SK-N-SH treated with all-trans-retinoic acid at 6 μM for 48 hours (cell line): Measurements from ENCODE around the gene SYK.

Experiments used
- ATAC-seq: fragments of 200-7000 bp; cut with Tn5 transposase; 3 replicates; pipeline ENCODE4 v1.9.1; 2020; ENCODE audit warnings: mild to moderate bottlenecking, moderate library complexity
- ARNTL ChIP-seq: fragments of 450-650 bp; formaldehyde crosslinking; IDR thresholded peaks from 2 replicates; pipeline ENCODE4 v1.5.0; 2020; ENCODE audit warnings: low read depth, mild to moderate bottlenecking, moderate library complexity, borderline replicate concordance
- BACH2 ChIP-seq: fragments of 250-450 bp; sonication (Bioruptor Pico); IDR thresholded peaks from 2 replicates; pipeline ENCODE4 v1.9.0; 2021; ENCODE audit warnings: mild to moderate bottlenecking, borderline replicate concordance
- CSDC2 ChIP-seq: fragments of 250-450 bp; sonication (Bioruptor Pico); IDR thresholded peaks from 2 replicates; pipeline ENCODE4 v1.5.0; 2020; ENCODE audit warnings: mild to moderate bottlenecking, moderate library complexity
- ESRRG ChIP-seq: fragments of 250-450 bp; sonication (Bioruptor Pico); IDR thresholded peaks from 2 replicates; pipeline ENCODE4 v1.6.1; 2021; ENCODE audit warnings: mild to moderate bottlenecking
- GLIS3 ChIP-seq: fragments of 250-450 bp; sonication (Bioruptor Pico); IDR thresholded peaks from 2 replicates; pipeline ENCODE4 v1.5.0; 2020; ENCODE audit warnings: mild to moderate bottlenecking, moderate library complexity
- ISL1 ChIP-seq: fragments of 250-450 bp; sonication (Bioruptor Pico); IDR thresholded peaks from 2 replicates; pipeline ENCODE4 v2.1.2; 2022; ENCODE audit warnings: mild to moderate bottlenecking, moderate library complexity
- OSR1 ChIP-seq: fragments of 250-450 bp; sonication (Bioruptor Pico); IDR thresholded peaks from 2 replicates; pipeline ENCODE4 v1.8.0; 2022; ENCODE audit warnings: moderate library complexity, mild to moderate bottlenecking, inconsistent platforms
- PPARA ChIP-seq: fragments of 250-450 bp; sonication (Bioruptor Pico); IDR thresholded peaks from 2 replicates; pipeline ENCODE4 v1.5.0; 2020; ENCODE audit warnings: mild to moderate bottlenecking, borderline replicate concordance
- RARB ChIP-seq: fragments of 250-450 bp; sonication (Bioruptor Pico); IDR thresholded peaks from 2 replicates; pipeline ENCODE4 v1.8.0; 2021; ENCODE audit warnings: mild to moderate bottlenecking, moderate library complexity
- SNAI2 ChIP-seq: fragments of 250-450 bp; sonication (Bioruptor Pico); IDR thresholded peaks from 2 replicates; pipeline ENCODE4 v1.5.0; 2020; ENCODE audit warnings: mild to moderate bottlenecking, moderate library complexity
- TCF4 ChIP-seq: fragments of 250-450 bp; sonication (Bioruptor Pico); IDR thresholded peaks from 2 replicates; pipeline ENCODE4 v1.8.0; 2021; ENCODE audit warnings: mild to moderate bottlenecking, moderate library complexity, borderline replicate concordance
- ZC3H10 ChIP-seq: fragments of 250-450 bp; sonication (Bioruptor Pico); IDR thresholded peaks from 2 replicates; pipeline ENCODE4 v1.5.1; 2021; ENCODE audit warnings: mild to moderate bottlenecking, moderate library complexity
- ZFP3 ChIP-seq: fragments of 250-450 bp; sonication (Bioruptor Pico); IDR thresholded peaks from 2 replicates; pipeline ENCODE4 v1.5.0; 2020; ENCODE audit warnings: mild to moderate bottlenecking, moderate library complexity
- ZNF565 ChIP-seq: fragments of 450-650 bp; formaldehyde crosslinking; conservative IDR thresholded peaks from 2 replicates; pipeline ENCODE4 v1.5.0; 2020; ENCODE audit warnings: low read depth, mild to moderate bottlenecking, moderate library complexity
- ZNF70 ChIP-seq: fragments of 450-650 bp; formaldehyde crosslinking; IDR thresholded peaks from 2 replicates; pipeline ENCODE4 v1.5.0; 2020; ENCODE audit warnings: mild to moderate bottlenecking, moderate library complexity
- ZNF8 ChIP-seq: fragments of 450-650 bp; formaldehyde crosslinking; IDR thresholded peaks from 2 replicates; pipeline ENCODE4 v1.5.0; 2020; ENCODE audit warnings: mild to moderate bottlenecking, moderate library complexity
- TF ChIP-seq, protein P1 (sequence below): fragments of 250-450 bp; sonication (Bioruptor Pico); IDR thresholded peaks from 2 replicates; pipeline ENCODE4 v1.8.0; 2021; ENCODE audit warnings: low read depth, mild to moderate bottlenecking, moderate library complexity, borderline replicate concordance
- TF ChIP-seq, protein P2 (sequence below): fragments of 250-450 bp; sonication (Bioruptor Pico); IDR thresholded peaks from 2 replicates; pipeline ENCODE4 v1.5.1; 2020; ENCODE audit warnings: low read depth, mild to moderate bottlenecking, moderate library complexity
- TF ChIP-seq, protein P3 (sequence below): fragments of 250-450 bp; sonication (Bioruptor Pico); IDR thresholded peaks from 2 replicates; pipeline ENCODE4 v1.5.0; 2020; ENCODE audit warnings: mild to moderate bottlenecking, moderate library complexity
- TF ChIP-seq, protein P4 (sequence below): fragments of 250-450 bp; sonication (Bioruptor Pico); IDR thresholded peaks from 2 replicates; pipeline ENCODE4 v1.8.0; 2020; ENCODE audit warnings: mild to moderate bottlenecking, moderate library complexity, borderline replicate concordance
- TF ChIP-seq, protein P5 (sequence below): fragments of 250-450 bp; sonication (Bioruptor Pico); IDR thresholded peaks from 2 replicates; pipeline ENCODE4 v1.5.1; 2021; ENCODE audit warnings: mild to moderate bottlenecking, moderate library complexity

SYK gene

DNA sequence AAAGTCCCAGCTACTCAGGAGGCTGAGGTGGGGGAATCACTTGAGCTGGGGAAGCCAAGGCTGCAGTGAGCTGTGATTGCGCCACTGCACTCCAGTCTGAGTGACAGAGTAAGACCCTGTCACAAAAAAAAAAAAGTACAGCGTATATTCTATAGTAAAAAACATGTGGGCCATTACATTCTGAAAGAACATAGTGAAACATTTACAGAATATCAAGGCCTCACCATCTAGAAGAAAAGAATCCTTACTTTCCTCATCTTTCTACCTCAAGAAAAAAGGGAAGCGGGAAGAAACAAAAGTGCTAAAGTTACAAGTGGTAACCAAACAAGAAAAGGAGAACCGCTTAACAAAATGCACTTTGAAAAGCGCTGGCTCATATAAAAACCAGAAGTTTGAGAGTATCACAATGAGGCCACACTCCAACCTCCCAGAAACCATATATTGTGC lies 5.7 kb upstream of the SYK start (continued):
- TF ChIP-seq ZNF70 (CRISPR knock-in tag) (no peak), ZFP3 (CRISPR knock-in tag) (no peak), PPARA (no peak)

DNA sequence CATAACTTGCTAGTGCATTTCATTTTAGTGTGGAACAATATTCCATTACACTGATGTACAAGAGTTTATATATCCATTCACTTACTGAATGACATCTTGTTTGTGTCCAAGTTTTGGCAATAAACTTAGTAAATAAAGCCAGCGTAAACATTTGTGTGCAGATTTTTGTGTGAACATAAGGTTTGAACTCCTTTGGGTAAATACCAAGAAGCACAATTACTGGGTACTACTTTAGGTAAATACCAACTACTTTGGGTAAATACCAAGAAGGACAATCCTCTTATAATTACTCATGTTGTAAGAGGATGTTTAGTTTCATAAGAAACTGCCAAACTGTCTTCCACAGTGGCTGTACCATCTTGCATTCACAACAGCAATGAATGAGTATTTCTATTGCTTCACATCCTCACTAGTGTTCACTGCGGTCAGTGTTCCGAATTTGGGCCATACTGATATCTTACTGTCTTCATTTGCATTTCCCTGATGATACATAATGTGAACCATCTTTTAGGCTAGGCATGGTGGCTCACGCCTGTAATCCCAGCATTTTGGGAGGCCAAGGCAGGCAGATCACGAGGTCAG lies 2.3 kb upstream of the SYK start:
- ATAC-seq: no peak
- no peak for TF ChIP-seq BACH2 (CRISPR knock-in tag)
- no peak for TF ChIP-seq ZNF8
- TF ChIP-seq ZC3H10 (CRISPR knock-in tag): no peak
- TF ChIP-seq, protein P1, sequence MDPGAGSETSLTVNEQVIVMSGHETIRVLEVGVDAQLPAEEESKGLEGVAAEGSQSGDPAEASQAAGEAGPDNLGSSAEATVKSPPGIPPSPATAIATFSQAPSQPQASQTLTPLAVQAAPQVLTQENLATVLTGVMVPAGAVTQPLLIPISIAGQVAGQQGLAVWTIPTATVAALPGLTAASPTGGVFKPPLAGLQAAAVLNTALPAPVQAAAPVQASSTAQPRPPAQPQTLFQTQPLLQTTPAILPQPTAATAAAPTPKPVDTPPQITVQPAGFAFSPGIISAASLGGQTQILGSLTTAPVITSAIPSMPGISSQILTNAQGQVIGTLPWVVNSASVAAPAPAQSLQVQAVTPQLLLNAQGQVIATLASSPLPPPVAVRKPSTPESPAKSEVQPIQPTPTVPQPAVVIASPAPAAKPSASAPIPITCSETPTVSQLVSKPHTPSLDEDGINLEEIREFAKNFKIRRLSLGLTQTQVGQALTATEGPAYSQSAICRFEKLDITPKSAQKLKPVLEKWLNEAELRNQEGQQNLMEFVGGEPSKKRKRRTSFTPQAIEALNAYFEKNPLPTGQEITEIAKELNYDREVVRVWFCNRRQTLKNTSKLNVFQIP: no peak
- TF ChIP-seq, protein P2, sequence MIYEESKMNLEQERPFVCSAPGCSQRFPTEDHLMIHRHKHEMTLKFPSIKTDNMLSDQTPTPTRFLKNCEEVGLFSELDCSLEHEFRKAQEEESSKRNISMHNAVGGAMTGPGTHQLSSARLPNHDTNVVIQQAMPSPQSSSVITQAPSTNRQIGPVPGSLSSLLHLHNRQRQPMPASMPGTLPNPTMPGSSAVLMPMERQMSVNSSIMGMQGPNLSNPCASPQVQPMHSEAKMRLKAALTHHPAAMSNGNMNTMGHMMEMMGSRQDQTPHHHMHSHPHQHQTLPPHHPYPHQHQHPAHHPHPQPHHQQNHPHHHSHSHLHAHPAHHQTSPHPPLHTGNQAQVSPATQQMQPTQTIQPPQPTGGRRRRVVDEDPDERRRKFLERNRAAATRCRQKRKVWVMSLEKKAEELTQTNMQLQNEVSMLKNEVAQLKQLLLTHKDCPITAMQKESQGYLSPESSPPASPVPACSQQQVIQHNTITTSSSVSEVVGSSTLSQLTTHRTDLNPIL (CRISPR knock-in tag): no peak
- TF ChIP-seq ZFP3 (CRISPR knock-in tag): no peak
- TF ChIP-seq, protein P3, sequence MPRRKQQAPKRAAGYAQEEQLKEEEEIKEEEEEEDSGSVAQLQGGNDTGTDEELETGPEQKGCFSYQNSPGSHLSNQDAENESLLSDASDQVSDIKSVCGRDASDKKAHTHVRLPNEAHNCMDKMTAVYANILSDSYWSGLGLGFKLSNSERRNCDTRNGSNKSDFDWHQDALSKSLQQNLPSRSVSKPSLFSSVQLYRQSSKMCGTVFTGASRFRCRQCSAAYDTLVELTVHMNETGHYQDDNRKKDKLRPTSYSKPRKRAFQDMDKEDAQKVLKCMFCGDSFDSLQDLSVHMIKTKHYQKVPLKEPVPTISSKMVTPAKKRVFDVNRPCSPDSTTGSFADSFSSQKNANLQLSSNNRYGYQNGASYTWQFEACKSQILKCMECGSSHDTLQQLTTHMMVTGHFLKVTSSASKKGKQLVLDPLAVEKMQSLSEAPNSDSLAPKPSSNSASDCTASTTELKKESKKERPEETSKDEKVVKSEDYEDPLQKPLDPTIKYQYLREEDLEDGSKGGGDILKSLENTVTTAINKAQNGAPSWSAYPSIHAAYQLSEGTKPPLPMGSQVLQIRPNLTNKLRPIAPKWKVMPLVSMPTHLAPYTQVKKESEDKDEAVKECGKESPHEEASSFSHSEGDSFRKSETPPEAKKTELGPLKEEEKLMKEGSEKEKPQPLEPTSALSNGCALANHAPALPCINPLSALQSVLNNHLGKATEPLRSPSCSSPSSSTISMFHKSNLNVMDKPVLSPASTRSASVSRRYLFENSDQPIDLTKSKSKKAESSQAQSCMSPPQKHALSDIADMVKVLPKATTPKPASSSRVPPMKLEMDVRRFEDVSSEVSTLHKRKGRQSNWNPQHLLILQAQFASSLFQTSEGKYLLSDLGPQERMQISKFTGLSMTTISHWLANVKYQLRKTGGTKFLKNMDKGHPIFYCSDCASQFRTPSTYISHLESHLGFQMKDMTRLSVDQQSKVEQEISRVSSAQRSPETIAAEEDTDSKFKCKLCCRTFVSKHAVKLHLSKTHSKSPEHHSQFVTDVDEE (CRISPR knock-in tag): no peak
- no peak for TF ChIP-seq GLIS3 (CRISPR knock-in tag)
- TF ChIP-seq PPARA: no peak
- TF ChIP-seq ISL1: no peak
- TF ChIP-seq, all 23 proteins: peak for 0

DNA sequence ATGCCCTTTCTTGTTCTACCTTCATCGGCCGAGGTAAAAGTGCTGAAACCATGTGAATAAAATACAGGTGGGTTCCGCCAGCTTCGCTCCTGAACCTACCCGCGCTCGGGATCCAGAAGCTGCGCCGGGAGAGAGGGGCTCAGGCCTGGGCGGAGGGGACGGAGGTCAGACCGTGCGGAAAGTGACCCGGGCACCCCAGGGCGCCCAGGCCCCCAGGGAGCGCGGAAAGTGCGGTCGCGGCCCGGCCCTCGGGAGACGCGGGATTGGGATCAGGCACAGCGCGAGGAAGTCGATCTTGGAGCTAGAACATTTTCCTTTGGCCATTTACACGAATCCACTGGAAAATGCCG lies 329 bp downstream of the SYK start:
- no peak for ATAC-seq
- TF ChIP-seq SNAI2 (CRISPR knock-in tag) (no peak), RARB (CRISPR knock-in tag) (no peak), GLIS3 (CRISPR knock-in tag) (no peak), CSDC2 (CRISPR knock-in tag) (no peak), ZFP3 (CRISPR knock-in tag) (no peak), ESRRG (CRISPR knock-in tag) (no peak), ZC3H10 (CRISPR knock-in tag) (no peak), OSR1 (CRISPR knock-in tag) (no peak), BACH2 (CRISPR knock-in tag) (no peak), ISL1 (no peak), ARNTL (CRISPR knock-in tag) (no peak), ZNF565 (CRISPR knock-in tag) (no peak), TCF4 (CRISPR knock-in tag) (no peak), ZNF8 (no peak), ZNF70 (CRISPR knock-in tag) (no peak)
- TF ChIP-seq, protein P3 (CRISPR knock-in tag): no peak
- TF ChIP-seq, protein P4, sequence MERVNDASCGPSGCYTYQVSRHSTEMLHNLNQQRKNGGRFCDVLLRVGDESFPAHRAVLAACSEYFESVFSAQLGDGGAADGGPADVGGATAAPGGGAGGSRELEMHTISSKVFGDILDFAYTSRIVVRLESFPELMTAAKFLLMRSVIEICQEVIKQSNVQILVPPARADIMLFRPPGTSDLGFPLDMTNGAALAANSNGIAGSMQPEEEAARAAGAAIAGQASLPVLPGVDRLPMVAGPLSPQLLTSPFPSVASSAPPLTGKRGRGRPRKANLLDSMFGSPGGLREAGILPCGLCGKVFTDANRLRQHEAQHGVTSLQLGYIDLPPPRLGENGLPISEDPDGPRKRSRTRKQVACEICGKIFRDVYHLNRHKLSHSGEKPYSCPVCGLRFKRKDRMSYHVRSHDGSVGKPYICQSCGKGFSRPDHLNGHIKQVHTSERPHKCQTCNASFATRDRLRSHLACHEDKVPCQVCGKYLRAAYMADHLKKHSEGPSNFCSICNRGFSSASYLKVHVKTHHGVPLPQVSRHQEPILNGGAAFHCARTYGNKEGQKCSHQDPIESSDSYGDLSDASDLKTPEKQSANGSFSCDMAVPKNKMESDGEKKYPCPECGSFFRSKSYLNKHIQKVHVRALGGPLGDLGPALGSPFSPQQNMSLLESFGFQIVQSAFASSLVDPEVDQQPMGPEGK (CRISPR knock-in tag): no peak
- TF ChIP-seq, protein P5, sequence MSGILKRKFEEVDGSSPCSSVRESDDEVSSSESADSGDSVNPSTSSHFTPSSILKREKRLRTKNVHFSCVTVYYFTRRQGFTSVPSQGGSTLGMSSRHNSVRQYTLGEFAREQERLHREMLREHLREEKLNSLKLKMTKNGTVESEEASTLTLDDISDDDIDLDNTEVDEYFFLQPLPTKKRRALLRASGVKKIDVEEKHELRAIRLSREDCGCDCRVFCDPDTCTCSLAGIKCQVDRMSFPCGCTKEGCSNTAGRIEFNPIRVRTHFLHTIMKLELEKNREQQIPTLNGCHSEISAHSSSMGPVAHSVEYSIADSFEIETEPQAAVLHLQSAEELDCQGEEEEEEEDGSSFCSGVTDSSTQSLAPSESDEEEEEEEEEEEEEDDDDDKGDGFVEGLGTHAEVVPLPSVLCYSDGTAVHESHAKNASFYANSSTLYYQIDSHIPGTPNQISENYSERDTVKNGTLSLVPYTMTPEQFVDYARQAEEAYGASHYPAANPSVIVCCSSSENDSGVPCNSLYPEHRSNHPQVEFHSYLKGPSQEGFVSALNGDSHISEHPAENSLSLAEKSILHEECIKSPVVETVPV (CRISPR knock-in tag): no peak
- TF ChIP-seq, protein P2 (CRISPR knock-in tag): no peak
